HT-29 (cell line): ENCODE data around the gene RIN3. TPM values are rescaled to one million over a fixed set of nuclear protein-coding genes. Genes with fewer than 3 reads are reported as not detected.
"Not testable (repeated sequence)": the region's sequence is repeated elsewhere in the genome, so short reads cannot be mapped to it uniquely, and the experiment has no call there.

Experiments used
- DNase-seq: peaks from one replicate; pipeline ENCODE4 v3.0.0-alpha.2; 2015; ENCODE audit warnings: low spot score
- total RNA-seq: library from RNA; depleted of rRNA; stranded (reverse); fragments of >200 nt; shearing (Covaris generic); gene quantifications from 2 replicates; pipeline ENCODE4 v1.2.3, GENCODE V29; 2014

The RIN3 gene
- total RNA-seq, 1 experiment from 2014 or later: not detected

DNA sequence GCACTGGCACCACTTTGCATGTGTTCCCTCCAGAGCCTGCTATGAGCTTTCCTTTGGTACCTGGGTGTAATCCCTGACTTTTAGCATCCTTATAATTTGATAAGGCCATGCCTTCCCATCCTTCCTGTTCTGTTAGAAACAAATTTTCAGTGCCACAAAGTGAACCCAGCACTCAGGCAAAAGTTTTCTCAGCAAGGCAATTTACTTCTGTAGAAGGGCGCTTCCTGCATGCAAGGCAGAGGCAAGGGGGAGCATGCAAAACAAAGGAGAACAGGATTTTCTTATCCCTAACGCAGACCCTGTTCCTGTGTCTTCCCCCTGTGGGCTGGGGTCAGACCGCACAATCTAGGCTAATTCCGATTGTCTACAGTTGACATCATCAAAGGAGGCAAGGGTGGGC is 108.7 kb downstream of the RIN3 start:
- no peak for DNase-seq

DNA sequence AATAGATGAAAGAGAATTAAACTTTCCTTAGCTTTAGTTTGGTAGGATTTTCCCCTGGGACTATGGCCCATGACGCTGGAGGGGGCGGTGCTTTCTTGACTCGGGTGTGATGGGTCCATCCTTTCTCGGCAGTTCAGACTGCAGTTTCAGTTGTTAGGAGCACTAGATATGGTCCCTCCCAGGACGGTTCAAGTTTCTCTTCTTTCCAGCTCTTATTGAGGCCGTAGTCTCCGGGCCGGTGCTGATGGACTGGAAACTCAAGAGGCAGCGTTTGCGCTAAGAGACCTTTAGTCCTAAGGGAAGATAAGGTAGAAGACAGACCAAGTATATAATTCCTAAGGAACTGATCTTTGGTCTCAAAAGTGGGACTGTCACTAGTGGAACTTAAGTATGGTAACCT is 111.2 kb downstream of the RIN3 start:
- DNase-seq: no peak

DNA sequence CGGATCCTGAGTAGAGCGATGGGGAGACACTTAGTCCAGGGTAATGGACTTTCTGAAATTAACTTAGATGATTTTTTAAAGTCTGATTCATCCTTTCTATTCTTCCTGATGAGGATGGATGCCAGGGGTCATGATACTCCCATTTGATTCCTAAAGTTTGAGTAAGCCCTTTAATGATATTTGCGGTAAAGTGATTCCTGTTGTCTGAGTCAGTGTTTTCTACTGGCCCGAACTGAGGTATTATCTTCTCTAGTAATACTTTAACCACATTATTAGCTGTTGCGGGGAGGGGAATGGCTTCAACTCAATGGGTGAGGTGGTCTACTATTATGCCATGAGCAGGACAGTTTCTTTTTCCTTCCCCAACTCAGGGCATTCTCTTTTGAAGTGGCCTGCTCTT is 111.6 kb downstream of the RIN3 start:
- DNase-seq: no peak

DNA sequence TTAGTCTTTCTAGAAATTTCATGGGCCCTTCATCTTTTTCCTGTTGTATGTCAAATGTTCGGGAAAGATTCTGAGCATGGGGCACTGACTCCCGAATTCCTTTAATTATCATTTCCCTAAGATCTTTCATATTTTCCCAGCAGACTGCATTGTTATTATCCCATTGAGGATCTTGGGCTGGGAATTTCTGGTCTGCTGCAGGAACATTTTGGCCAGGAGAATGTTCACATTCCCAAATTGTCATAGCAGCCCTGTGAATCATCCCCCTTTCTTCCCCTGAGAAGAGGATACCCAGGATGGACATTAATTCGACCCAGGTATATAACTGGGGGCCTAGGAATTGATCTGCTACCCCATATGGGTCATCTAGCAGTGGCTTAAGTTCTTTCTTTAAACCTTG is 112.5 kb downstream of the RIN3 start:
- no peak for DNase-seq

DNA sequence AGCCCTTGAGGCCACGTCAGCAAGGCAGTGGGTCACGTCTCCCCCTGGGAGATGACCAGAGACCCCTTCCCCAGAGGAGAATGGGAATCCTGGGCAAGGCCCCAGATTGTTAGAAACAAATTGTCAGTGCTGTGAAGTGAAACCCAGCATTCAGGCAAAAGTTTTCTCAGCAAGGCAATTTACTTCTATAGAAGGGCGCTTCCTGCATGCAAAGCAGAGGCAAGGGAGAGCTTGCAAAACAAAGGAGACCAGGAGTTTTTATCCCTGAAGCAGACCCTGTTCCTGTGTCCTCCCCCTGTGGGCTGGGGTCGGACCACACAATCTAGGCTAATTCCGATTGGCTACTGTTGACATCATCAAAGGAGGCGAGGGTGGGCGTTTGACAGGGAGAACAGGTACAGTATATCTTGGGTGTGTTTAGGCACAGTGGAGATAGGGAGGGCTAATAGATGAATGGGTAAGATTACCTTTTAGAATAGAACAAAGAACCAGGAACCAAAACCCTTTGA is 114.2 kb downstream of the RIN3 start:
- DNase-seq: no peak

DNA sequence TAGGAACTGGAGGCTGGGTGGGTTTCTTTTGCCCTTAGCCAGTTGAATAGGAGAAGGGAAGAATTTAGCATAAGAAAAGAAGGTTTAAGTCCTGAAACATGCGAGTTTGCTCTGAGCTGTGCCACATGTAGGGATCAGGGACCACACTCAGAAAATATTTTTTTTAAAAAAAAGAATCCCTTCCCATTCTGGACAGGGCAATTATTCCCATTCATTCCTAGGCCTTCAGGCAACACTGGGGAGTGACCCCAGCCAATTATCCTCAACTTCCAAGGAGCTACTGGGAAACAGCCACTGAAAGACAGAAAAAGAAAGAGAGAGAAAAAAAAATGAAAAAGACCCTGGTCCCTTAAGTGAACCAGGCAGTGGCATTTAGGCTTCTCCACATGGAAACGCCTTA is 115.1 kb downstream of the RIN3 start:
- DNase-seq: no peak

DNA sequence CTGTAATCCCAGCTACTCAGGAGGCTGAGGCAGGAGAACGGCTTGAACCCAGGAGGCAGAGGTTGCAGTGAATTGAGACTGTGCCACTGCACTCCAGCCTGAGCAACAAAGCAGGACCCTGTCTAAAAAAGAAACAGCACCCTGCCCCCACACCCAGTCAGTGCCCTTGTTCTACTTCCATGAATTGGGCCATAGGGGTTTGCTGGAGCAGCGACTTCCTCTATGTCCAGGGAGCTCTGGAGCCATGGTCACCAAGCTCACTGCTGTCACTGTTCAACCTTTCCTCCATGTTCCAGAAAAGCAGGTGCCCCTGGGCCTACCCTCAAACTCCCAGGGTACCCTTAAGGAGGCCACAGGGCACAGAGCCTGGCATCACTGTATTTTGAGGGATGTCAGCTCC is 116.8 kb downstream of the RIN3 start:
- DNase-seq: no peak

DNA sequence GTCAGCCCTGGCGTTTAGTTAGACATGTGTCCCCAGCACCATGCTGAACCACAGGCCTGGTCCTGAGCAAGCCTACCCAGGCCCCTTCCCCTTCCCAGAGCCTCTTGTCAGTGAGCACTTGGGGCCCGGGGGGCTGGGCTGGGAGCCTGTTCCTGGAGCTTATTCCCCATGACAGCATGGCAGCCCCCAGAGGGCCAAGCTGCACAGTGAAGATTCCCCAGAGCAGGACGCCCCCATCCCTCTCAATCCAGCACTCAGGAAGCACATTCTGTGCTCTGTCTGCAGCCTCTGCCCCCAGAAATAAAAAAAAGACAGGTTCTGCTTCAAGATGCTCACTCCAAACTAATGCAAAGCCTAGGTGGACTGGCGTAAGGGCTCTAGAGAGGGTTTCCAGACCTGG is 117.5 kb downstream of the RIN3 start:
- no peak for DNase-seq

DNA sequence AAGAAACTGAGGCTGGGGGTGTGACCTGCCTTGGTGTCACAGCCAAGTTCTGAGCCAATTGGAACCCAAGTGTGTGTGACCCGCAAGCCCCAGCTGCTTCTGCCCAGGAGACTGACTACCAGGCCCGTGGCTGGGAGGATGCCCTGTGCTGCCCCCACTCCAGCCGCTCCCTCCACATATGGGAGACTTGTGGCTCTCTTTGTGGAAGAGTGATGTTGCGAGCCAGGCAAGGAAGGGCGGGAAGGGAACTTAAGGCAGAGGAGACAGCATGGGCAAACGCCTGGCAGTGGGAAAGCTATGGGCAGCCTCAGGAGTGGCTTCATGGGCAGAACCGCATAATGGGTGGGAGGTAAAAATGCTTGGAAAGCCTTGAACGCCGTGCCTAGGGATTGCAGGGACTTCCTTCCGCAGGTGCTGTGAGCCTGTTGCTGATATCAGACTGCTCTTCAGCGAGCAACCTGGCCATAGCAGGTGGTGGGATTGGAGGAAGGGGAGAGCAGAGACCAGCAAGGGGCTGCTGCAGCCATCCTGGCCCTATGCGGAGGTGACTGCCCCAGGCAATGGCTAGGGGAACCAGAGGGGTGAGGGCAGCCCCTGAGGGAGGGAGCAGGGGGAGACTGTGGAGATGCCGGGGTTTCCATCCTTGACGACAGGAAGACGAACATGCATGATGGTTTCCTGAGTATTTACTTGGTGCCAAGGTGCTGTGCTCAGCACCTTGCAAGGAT is 119.1 kb downstream of the RIN3 start:
- no peak for DNase-seq

DNA sequence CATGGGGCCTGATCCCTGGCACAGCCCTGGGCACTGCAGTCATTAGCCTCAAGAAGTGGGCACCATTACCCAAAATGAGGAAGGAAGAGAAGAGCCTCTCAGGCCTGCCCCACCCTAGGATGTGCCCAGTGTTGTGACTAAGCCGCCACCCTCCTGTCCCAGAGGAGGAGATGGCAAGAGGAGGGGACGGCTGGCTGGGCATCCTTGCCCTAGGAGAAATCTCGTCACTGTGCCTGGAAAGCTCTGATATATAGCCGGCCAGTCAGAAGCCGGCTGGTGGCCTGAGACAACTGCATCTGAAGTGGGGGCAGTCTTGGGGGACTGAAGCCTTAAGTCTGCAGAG is 119.7 kb downstream of the RIN3 start:
- no peak for DNase-seq

DNA sequence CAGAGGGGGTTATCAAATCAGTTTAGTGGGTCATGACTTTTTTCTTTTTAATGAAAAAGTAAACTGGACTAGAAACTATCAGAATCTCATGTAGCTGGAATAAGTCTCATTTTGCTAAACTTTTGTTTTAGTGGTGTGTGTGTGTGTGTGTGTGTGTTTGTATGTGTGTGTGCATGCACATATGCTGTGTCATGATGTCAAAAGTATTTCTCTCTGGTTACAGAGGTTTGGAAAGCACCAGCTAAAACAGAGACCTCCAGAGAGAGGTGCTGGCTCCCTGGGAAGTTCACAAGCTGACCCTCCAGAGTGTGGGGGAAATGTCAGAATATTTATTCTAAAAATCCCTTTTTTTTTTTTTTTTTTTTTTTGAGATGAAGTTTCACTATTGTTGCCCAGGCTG is 120.1 kb downstream of the RIN3 start:
- DNase-seq: no peak

DNA sequence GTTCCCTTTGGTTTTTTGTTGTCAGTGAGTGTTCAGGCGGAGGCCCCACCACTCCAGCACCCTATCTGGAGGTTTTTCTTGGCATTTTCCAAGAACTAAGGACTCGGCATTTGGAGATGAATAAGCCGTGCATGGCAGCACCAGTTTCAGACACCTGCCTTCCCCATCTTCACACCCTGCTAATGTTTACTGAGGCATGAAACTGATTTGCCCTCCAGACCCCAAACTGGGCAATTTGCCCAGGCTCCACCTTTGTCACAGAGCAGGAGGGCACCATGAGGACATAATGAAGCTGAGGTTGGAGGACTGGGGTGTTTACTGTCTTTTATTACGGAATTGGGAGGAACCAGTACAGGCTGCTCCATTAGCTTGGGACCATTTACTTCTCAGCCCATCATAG is 121.5 kb downstream of the RIN3 start:
- peak; percentile 3 for DNase-seq

DNA sequence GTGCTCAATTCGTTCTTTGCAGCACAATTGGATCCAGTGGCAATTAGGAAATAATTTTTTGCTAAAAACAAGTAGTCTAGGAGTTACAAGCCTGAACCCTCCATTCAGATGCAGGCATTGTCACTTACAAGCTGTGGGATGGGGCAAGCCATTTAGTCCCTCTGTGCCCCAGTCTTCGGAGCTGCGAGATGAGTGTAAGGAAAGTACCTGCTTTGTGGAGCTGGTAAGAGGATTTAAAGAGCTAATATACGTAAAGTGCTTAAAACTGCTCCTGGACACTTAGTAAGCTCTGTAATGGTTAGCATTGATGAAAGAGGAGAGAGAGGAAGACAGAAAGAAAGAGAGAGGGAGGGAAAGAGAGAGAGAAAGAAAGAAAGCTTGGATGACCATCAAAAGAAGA is 122.3 kb downstream of the RIN3 start:
- DNase-seq: no peak

DNA sequence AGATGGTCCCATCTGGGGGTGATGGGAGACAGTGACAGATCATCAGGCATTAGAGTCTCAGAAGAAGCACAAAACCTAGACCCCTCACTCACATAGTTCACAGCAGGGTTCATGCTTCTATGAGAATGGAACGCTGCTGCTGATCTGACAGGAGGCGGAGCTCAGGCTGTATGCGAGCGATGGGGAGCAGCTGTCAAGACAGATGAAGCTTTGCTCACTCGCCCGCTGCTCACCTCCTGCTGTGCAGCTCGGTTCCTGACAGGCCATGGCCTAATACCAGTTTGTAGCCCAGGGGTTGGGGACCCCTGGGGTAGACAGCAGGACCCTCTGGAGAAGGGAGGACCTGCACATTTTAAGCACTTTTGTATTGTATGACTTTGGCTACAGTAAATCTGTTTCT is 123.6 kb downstream of the RIN3 start:
- DNase-seq: no peak

DNA sequence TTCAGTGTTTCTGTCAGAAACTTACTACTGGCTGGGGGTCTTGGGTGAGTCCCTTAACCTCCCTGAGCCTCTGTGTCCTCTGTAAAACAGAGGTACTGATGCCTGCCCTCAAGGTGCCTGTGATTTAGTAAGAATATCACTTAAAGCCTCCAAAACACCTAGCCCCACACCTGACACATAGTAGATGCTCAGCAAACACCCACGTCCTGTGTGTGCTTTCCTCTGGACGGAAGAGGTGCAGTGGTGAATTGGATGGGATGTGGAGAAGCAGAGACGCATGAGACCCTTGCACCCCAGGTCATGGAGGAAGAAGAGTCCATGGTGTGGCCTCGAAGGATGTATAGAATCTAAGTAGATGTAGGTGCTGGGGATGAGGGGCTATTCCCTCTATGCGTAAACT is 124.3 kb downstream of the RIN3 start:
- no peak for DNase-seq

DNA sequence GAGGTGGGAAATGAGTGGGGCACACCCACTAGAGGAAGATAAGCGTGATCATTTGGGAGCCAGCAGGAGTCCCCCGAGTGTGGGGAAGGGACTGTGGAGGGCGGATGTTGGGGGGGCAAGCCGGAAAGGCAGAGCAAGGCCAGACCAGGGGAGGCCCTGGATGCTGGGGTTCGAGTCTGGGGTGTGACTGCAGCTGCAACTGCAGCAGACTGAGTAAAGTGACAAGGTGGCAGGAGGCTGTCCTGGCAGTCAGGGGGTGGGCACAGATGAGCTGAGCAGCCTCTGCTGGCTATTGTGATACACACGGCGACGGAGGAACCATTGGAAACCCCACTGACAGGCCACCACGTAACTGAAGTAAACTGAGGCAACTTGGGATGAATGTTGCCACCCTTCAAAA is 124.7 kb downstream of the RIN3 start:
- DNase-seq: no peak

DNA sequence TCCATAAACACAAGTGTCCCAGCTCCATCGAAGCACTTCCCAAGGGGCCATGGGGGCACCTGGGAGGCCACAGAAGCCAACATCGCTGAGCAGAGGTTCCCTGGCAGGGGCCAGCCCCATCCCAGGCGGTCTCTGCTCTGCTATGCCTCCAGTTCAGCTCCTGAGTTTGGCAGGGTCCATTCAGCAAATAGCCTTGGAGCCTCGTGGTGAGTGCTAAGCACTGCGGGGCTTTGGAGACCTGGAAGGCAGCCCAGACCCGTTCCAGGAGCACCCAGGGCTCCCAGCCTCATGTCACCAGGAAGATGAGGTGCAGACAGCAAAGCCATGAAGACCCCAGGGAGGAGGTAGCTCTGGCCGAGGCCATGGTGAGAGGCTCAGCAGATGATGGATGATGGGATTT is 125.3 kb downstream of the RIN3 start:
- no peak for DNase-seq

DNA sequence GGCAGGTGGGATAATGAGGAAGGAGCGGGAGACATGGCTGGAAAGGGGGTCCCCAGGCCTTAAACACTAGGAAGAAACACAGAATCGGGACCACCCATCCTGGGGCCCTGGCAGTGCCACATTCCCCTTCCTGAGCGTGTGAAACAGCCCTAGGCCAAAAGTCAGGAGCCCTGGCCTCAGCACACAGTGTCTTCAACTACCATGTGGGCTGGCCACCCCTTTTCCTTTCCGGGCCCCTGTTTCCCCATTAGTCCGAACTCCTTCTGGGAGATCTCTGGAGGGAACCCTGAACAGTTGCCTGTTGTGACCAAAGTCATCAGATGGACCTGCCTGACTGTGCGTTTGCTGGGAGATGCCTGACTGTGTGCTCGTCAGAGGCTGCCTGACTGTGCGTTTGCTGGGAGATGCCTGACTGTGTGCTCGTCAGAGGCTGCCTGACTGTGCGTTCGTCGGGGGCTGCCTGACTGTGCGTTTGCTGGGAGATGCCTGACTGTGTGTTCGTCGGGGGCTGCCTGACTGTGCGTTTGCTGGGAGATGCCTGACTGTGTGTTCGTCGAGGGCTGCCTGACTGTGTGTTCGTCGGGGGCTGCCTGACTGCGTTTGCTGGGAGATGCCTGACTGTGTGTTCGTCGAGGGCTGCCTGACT is 126.0 kb downstream of the RIN3 start:
- not testable (repeated sequence) for DNase-seq

DNA sequence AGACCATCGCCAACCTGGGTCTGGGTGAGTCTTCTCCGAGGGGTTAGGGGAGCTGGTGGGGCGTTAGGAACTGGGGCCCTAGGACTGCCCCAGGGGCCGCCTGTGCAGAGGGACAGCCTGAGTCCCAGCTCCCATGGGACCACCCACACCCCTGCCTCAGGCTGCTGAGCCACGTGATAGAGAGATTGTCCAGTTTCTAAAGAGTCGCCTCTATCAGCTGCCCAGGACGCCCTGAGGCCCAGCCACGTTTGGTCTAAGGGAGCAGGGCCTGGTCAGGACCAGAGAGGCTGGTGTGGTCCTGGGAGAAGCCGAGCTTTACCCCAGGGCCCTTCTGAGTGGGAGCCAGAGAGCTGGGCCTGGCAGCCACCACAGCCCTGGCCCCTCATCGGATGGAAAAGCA is 127.7 kb downstream of the RIN3 start:
- no peak for DNase-seq

DNA sequence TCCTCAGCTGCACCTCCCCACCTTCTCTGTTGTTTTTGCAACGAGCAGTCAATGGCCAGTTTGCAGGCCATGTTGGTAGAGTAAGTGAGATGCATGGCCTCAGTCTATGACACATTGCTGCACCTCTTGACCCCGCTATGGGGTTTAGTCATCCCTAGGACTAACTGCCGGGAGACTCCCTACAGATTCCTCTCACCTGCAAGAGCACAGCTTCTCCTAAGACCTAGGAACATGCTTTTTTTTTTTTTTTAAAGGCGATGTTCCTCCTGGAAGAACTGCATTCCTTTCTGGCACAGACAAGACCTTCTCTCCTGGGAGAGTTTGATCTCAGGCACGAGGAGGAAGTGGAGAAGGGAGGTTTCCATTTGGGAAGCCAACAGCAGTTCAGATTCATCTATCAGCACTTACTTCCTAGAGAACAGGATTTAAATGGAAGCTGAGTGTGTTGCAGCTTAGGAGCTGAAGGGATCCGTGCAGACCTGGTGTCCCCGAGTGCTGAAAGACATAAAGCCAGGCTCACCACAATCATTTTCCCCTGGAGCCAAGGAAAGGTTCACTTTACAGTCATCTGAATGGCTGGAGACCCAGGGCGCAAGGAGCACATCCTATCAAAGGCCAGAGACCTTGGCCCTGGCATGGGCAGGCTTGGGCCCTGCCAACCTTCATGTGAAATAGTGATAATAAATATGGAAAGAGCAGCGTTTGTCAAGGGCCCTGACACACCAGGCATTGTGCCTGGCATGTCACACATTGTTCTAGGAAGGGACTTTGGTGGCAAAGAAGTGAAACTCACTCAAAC is 130.8 kb downstream of the RIN3 start:
- DNase-seq: peak; percentile 1

DNA sequence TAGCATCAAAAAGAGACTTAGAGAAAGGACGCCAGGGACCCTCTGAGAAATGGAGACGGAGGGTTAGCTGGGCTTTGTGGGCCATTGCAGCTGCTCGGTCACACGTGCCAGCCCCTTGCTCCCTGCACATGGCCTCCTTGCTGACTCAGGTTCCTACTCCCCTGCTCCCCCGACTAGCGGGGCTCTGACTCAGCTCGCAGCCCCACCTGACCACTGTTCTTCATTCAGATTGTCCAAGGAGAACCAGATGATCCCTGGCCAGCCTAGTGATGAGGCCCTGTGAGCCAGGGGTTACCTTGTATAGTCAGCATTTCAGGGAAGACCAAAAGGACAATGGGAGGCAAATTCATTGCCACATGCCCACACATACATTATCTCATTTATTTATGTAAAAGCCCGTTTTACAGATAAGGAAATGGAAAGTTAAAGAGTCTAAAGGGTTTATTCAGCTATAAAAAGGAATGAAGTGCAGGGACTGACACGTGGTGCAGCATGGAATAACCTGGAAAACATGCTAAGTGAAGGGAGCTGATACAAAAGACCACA is 131.5 kb downstream of the RIN3 start:
- DNase-seq: no peak

DNA sequence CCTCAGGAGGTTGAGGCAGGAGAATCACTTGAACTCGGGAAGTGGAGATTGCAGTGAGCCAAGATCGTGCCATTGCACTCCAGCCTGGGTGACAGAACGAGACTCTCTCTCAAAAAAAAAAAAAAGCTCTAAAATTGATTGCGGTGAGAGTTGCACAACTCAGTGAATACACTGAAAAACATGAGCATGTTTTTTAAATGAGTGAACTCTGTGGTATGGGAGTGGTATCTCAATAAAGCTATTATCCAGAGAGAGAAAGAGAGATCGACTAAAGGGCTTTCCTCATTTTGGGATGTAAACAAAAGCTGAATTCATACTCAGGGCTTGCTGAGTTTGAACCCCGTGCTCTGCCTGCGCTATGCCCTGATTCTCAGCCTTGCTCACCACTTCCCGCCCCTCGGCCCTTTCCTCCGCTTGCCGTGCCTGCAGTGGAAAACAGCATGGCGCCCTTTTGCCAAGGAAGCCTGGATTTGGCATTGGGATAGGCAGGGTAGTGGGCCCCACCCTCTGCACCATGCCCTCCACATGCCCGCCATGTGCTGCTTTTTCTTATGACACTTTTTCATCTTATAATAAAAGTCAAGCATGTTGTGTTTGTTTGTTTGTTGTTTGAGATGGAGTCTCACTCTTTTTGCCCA is 132.4 kb downstream of the RIN3 start:
- no peak for DNase-seq
